ENCODE results near the gene PSMC4.
"Not testable (repeated sequence)": the region's sequence is repeated elsewhere in the genome, so short reads cannot be mapped to it uniquely, and the experiment has no call there.

PSMC4 gene

DNA sequence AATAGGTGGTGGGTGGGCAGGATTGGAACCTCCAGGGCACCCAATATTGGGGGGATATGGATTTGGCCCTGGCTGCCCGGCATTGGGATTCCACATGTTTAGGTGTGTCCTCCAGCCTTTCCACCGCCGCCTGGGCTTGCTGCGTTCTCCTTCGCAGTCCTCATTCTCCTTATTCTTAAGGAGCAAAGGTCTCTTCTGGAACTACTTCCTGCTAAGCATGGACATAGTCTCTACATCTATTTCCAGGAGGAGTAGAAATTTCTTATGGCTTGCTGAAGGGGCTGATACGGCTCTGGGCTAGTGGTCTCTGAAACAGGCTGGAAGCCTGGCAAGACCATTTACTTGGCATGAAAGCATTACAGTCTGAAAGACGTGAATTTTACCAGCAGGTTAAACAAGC is 27.4 kb upstream of the PSMC4 start:
- in situ Hi-C loops (cut with MboI; ENCODE audit: low sequenced_read_pairs), result no loop called here

- in situ Hi-C loops (cut with MboI; ENCODE audit: low sequenced_read_pairs), result no loop called here
Measured at GRCh38 chr19:39946532-39946931, 24.4 kb upstream of the PSMC4 start.

- in situ Hi-C loops (cut with MboI; ENCODE audit: low sequenced_read_pairs), result no loop called here
Measured at GRCh38 chr19:39949026-39949747, 21.8 kb upstream of the PSMC4 start.

- in situ Hi-C loops (cut with MboI; ENCODE audit: low sequenced_read_pairs), result no loop called here
Measured at GRCh38 chr19:39951065-39951650, 19.8 kb upstream of the PSMC4 start.

DNA sequence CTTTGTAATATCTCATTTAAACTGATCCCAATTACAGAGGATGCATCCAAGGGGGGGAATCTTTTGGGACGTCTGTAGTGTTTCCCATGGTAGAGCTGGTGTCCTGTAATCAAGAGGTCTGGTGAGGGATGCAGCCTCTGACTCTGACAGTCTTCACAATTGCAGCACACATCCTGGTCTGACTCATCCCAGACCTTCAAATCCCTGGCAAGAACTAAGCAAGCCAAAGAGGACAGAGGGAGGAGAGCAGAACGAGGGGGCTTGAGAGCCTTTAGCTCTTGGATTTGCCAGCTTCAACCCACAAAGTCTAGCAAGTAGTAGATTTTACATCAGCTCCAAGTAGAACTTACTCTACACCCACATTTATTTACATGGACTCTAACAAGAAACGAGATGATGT is 19.3 kb upstream of the PSMC4 start:
- in situ Hi-C loops (cut with MboI; ENCODE audit: low sequenced_read_pairs), result no loop called here

DNA sequence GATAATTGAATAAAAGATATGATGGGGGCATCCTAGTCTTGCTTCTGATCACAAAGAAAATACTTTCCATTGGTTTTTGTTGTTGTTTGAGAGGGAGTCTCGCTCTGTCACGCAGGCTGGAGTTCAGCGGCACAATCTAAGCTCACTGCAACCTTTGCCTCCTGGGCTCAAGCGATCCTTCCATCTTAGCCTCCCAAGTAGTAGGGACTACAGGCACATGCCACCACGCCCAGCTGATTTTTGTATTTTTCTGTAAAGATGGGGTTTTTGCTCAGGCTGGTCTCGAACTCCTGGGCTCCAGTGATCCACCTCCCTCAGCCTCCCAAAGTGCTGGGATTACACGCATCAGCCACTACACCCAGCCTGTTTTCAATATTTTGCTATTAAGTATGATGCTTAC is 17.1 kb upstream of the PSMC4 start:
- in situ Hi-C loops (cut with MboI; ENCODE audit: low sequenced_read_pairs), result no loop called here

GRCh38 chr19:39957886-39958285 is 13.1 kb upstream of the PSMC4 start:
- in situ Hi-C loops (cut with MboI; ENCODE audit: low sequenced_read_pairs), result not testable (repeated sequence)

DNA sequence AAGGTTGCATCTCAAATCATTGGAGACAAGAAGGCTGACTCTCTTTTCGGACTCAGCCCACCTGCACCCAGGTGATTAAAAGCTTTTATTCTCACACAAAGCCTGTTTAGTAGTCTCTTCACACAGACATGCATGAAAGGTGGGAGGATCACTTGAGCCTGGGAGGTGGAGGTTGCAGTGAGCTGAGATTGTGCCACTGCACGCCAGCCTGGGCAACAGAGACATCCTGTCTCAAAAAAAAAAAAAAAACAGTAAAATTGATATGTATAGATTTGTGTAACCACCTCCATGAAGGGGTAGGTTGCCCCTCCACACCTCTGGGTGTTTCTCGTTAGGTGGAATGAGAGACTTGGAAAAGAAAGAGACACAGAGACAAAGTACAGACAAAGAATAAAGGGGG is 12.0 kb upstream of the PSMC4 start:
- in situ Hi-C loops (cut with MboI; ENCODE audit: low sequenced_read_pairs), result not testable (repeated sequence)

GRCh38 chr19:39959407-39959806 is 11.6 kb upstream of the PSMC4 start:
- in situ Hi-C loops (cut with MboI; ENCODE audit: low sequenced_read_pairs), result not testable (repeated sequence)

- in situ Hi-C loops (cut with MboI; ENCODE audit: low sequenced_read_pairs), result no loop called here
Measured at GRCh38 chr19:39963898-39964297, 7.1 kb upstream of the PSMC4 start.

GRCh38 chr19:39966617-39967016 is 4.3 kb upstream of the PSMC4 start:
- in situ Hi-C loops (cut with MboI; ENCODE audit: low sequenced_read_pairs), result no loop called here

- in situ Hi-C loops (cut with MboI; ENCODE audit: low sequenced_read_pairs), result no loop called here
Measured at GRCh38 chr19:39967561-39967960, 3.4 kb upstream of the PSMC4 start.

GRCh38 chr19:39968789-39969188 is 2.2 kb upstream of the PSMC4 start:
- in situ Hi-C loops (cut with MboI; ENCODE audit: low sequenced_read_pairs), result no loop called here

- in situ Hi-C loops (cut with MboI; ENCODE audit: low sequenced_read_pairs), result no loop called here
Measured at GRCh38 chr19:39969266-39969665, 1.7 kb upstream of the PSMC4 start.

- in situ Hi-C loops (cut with MboI; ENCODE audit: low sequenced_read_pairs), result no loop called here
Measured at GRCh38 chr19:39969681-39970424, 1.1 kb upstream of the PSMC4 start.

- in situ Hi-C loops (cut with MboI; ENCODE audit: low sequenced_read_pairs), result no loop called here
Measured at GRCh38 chr19:39970425-39970674, 615 bp upstream of the PSMC4 start.

DNA sequence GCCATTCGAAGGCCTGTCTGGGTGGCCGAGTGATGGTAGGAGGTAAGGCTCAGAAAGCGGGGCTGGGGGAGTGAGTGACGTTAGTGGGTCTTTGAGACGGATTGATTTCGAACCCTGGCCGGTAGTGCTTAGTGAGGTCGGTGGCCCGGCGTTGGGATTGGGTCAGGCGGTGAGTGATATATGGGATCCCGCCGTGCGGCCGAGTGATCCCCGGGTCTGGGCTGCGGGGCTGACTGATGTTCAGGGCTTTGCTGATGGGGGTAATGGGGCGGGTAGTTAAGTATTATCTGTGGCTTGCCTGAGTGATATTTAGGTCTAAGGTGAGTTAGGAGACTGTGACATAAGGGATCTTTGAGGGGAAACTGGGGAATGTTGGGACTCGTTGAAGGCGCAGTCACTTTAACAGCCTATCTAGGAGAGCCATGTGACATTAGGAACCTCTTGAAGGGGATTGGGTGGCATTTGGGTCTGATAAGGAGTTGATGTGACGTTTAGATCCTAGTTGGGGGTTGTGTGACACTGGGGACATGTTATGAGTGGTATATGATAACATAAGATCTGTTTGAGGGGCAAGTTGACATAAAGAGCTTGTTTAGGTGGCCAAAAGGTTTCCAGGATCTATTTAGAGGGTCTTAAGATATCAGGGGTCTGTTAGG is 543 bp downstream of the PSMC4 start:
- in situ Hi-C loops (cut with MboI; ENCODE audit: low sequenced_read_pairs), result no loop called here

DNA sequence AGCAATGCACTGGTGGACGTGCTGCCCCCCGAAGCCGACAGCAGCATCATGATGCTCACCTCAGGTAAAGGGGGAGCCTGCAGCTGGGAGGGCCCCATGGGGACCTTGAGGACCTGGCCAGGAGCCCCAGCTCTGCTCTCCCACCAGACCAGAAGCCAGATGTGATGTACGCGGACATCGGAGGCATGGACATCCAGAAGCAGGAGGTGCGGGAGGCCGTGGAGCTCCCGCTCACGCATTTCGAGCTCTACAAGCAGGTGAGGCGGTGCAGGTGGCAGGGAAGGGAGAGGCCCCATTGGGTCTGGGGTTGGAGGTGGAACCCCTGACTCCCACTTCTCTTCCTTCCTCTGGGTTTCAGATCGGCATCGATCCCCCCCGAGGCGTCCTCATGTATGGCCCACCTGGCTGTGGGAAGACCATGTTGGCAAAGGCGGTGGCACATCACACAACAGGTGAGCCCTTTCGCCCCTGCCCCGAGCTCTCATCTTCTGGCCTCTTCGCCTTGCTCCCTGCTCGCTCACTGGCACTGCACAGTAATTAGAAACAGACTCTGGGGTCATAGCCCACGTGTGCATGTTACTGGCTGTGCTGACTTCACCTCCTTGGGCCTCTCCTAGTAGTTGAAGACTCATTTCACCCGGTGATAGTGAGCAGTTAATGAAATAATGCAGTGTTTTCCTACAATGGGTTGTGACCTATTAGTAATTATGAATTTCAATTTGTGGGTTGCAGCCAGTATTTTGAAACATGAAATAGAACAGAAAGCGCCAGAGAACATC is 3.6 kb downstream of the PSMC4 start:
- in situ Hi-C loops (cut with MboI; ENCODE audit: low sequenced_read_pairs), result no loop called here

DNA sequence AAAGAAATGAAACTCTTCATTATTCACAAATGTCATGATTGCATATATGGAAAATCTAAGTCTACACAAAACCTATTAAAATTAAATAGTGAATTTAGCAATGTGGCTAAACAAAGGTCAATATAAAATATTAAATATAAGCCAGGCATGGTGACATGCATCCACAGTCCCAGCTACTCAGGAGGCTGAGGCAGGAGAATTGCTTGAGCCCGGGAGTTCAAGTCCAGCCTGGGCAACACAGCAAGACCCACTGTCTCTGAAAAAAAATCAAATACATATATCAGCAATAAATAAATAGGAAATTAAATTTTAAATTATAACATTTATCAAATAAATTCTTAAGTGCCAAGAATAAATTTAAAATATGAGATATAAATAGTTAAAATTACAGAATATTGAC is 11.9 kb downstream of the PSMC4 start:
- in situ Hi-C loops (cut with MboI; ENCODE audit: low sequenced_read_pairs), result no loop called here

GRCh38 chr19:39983695-39984300 is 12.8 kb downstream of the PSMC4 start:
- in situ Hi-C loops (cut with MboI; ENCODE audit: low sequenced_read_pairs), result no loop called here

DNA sequence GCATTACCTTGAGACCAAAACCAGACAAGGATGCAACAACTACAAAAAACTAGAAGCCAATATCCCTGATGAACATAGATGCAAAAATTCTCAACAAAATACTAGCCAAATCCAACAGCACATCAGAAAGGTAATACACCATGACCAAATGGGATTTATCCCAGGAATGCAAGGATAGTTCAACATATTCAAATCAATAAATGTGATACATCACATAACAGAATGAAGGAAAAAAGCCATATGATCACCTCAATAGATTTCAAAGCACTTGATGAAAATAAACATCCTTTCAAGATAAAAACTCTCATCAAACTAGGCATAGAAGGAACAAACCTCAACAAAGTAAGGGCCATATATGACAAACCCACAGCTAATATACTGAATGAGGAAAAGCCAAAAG is 15.7 kb downstream of the PSMC4 start:
- in situ Hi-C loops (cut with MboI; ENCODE audit: low sequenced_read_pairs), result no loop called here
